ENCODE results near the gene FGF12. TPM values are rescaled to one million over a fixed set of nuclear protein-coding genes. Genes with fewer than 3 reads are reported as not detected.

FGF12 gene
- total RNA-seq, 1 experiment from 2014 or later, result 0.09 TPM

DNA sequence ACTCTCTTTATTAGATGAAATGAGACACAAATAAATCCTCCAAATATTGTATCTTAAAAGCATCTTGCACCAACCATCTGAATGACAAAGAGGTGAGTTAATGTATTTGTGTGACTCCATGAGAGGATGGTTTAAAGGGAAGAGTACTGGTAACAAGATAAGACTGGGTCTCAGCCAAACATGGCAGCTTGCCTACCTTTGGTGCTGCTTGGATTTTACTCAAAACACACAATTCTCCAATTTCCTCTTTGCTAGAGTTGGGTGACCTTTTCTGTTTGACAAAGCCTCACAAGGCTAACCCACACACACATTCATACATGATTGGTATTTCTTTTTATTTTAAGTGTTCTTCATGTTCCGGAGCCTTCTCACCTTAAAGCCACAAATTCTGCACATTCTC, 506.4 kb downstream of the FGF12 start:
- Mint-ChIP-seq H3K4me3 (ENCODE audit: unreplicated experiment) (no peak overlapping the region), H3K36me3 (ENCODE audit: insufficient read depth, unreplicated experiment) (no peaks in the 10 kb centered on the region), H3K4me1 (ENCODE audit: insufficient read depth, unreplicated experiment) (peaks cover 5% of the 10 kb centered on the region), H3K27ac (ENCODE audit: low read depth, unreplicated experiment) (no peak overlapping the region), H3K27me3 (ENCODE audit: insufficient read depth, unreplicated experiment) (no peaks in the 10 kb centered on the region), H3K9me3 (ENCODE audit: unreplicated experiment) (no peaks in the 10 kb centered on the region)
- ChIA-PET POLR2A (no interaction called here), CTCF (no interaction called here)
- BruUV-seq (replicated peaks), result no TSS peak
- no peak for DNase-seq (ENCODE audit: unreplicated experiment)
- intact Hi-C loops (cut with micrococcal nuclease), result no loop called here
- TF ChIP-seq CTCF (IDR thresholded peaks at IDR 0.05; ENCODE audit: unreplicated experiment), result no peak

- DNase-seq (ENCODE audit: unreplicated experiment), result no peak
- Mint-ChIP-seq H3K36me3 (ENCODE audit: insufficient read depth, unreplicated experiment) (no peaks in the 10 kb centered on the region), H3K9me3 (ENCODE audit: unreplicated experiment) (no peaks in the 10 kb centered on the region), H3K27me3 (ENCODE audit: insufficient read depth, unreplicated experiment) (no peaks in the 10 kb centered on the region), H3K4me3 (ENCODE audit: unreplicated experiment) (no peak overlapping the region), H3K4me1 (ENCODE audit: insufficient read depth, unreplicated experiment) (peaks cover 5% of the 10 kb centered on the region), H3K27ac (ENCODE audit: low read depth, unreplicated experiment) (no peak overlapping the region)
- intact Hi-C loops (cut with micrococcal nuclease), result no loop called here
- no TSS peak for BruUV-seq (replicated peaks)
- ChIA-PET CTCF (interaction anchor here (0.5 kb wide), 1 partner anchor 348 kb away, joined by 4 read pairs; no protein-coding TSS in a partner anchor), POLR2A (no interaction called here)
- no peak for TF ChIP-seq CTCF (IDR thresholded peaks at IDR 0.05; ENCODE audit: unreplicated experiment)
Observed at GRCh38 chr3:192219926-192220325, 507.4 kb downstream of the FGF12 start.

- BruUV-seq (replicated peaks), result no TSS peak
- ChIA-PET POLR2A (no interaction called here), CTCF (interaction anchor here (0.6 to 1.7 kb wide), 2 partner anchors 228 to 913 kb away, joined by 3 to 9 read pairs; no protein-coding TSS in a partner anchor)
- intact Hi-C loops (cut with micrococcal nuclease), result no loop called here
- Mint-ChIP-seq H3K4me3 (ENCODE audit: unreplicated experiment) (no peak overlapping the region), H3K9me3 (ENCODE audit: unreplicated experiment) (no peaks in the 10 kb centered on the region), H3K4me1 (ENCODE audit: insufficient read depth, unreplicated experiment) (no peaks in the 10 kb centered on the region), H3K27me3 (ENCODE audit: insufficient read depth, unreplicated experiment) (no peaks in the 10 kb centered on the region), H3K27ac (ENCODE audit: low read depth, unreplicated experiment) (no peak overlapping the region), H3K36me3 (ENCODE audit: insufficient read depth, unreplicated experiment) (no peaks in the 10 kb centered on the region)
- no peak for TF ChIP-seq CTCF (IDR thresholded peaks at IDR 0.05; ENCODE audit: unreplicated experiment)
- no peak for DNase-seq (ENCODE audit: unreplicated experiment)
Observed at GRCh38 chr3:192216067-192216466, 511.3 kb downstream of the FGF12 start.

DNA sequence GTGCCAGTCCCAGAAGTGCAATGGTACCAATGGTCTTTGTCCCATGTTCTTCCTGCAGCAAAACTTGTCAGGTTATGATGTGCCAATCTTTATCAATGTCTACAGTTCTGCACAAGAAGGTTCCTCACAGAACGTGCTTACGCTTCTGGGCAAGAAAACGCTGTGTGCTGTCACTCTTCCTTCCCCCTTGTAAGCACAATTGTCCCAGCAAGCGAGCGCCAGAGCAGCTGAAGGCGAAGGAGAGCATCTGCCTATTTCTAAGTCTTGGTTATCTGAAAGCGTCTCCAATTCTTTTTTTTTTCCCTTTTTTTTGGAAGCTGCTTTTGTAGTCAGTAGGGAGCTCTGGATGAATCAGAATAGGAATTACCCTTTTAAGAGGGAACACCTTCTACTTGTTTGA, 514.4 kb downstream of the FGF12 start:
- H3K4me1 Mint-ChIP-seq (ENCODE audit: insufficient read depth, unreplicated experiment), result no peaks in the 10 kb centered on the region
- H3K36me3 Mint-ChIP-seq (ENCODE audit: insufficient read depth, unreplicated experiment), result no peaks in the 10 kb centered on the region
- no peak for DNase-seq (ENCODE audit: unreplicated experiment)
- ChIA-PET CTCF (interaction anchor here (0.6 to 3.1 kb wide), 12 partner anchors 10 to 1746 kb away, joined by 3 to 17 read pairs (median 4); no protein-coding TSS in a partner anchor), POLR2A (interaction anchor here (0.5 to 0.9 kb wide), 3 partner anchors 62 to 437 kb away, joined by 3 to 4 read pairs (median 3); no protein-coding TSS in a partner anchor)
- H3K9me3 Mint-ChIP-seq (ENCODE audit: unreplicated experiment), result no peaks in the 10 kb centered on the region
- no peak overlapping the region for H3K4me3 Mint-ChIP-seq (ENCODE audit: unreplicated experiment)
- H3K27me3 Mint-ChIP-seq (ENCODE audit: insufficient read depth, unreplicated experiment), result no peaks in the 10 kb centered on the region
- intact Hi-C loops (cut with micrococcal nuclease), result loop anchor here (1.0 kb wide), 1 partner anchor 796 kb away; no protein-coding TSS in a partner anchor
- BruUV-seq (replicated peaks), result no TSS peak
- H3K27ac Mint-ChIP-seq (ENCODE audit: low read depth, unreplicated experiment), result no peak overlapping the region
- TF ChIP-seq CTCF (IDR thresholded peaks at IDR 0.05; ENCODE audit: unreplicated experiment), result no peak

Measured in MCF 10A (cell line).